DOHH2 (cell line): ENCODE data around the gene APOBEC4.
A peak's percentile ranks its signal among the peaks of the same experiment; 100 is the strongest.
"Not testable (repeated sequence)": the region's sequence is repeated elsewhere in the genome, so short reads cannot be mapped to it uniquely, and the experiment has no call there.

Experiments
- H3F3A ChIP-seq: fragments of 200-600 bp; sonication (generic), shearing (Covaris generic); 2 replicates; pipeline ENCODE4 v1.6.0; 2016; ENCODE audit warnings: antibody characterized with exemption, mild to moderate bottlenecking; ENCODE audit not compliant: control insufficient read depth, insufficient read depth
- H3K27ac ChIP-seq: fragments of 200-600 bp; sonication (generic); 2 replicates; pipeline ENCODE4 v1.5.1; 2014; ENCODE audit warnings: low read depth, mild to moderate bottlenecking, low read length, moderate library complexity
- H3K27me3 ChIP-seq: fragments of 200-600 bp; sonication (generic); 2 replicates; pipeline ENCODE4 v1.6.1; 2014; ENCODE audit warnings: mild to moderate bottlenecking, low read length, mixed read lengths; ENCODE audit not compliant: control insufficient read depth
- H3K36me3 ChIP-seq: fragments of 200-600 bp; sonication (generic); 2 replicates; pipeline ENCODE4 v1.6.1; 2014; ENCODE audit warnings: mild to moderate bottlenecking, low read length, moderate library complexity, mixed read lengths; ENCODE audit not compliant: control insufficient read depth
- H3K4me1 ChIP-seq: fragments of 200-600 bp; sonication (generic); 2 replicates; pipeline ENCODE4 v1.6.1; 2014; ENCODE audit warnings: mild to moderate bottlenecking, low read length, mixed read lengths; ENCODE audit not compliant: control insufficient read depth
- H3K4me2 ChIP-seq: fragments of 200-600 bp; sonication (generic); 2 replicates; pipeline ENCODE4 v1.6.0; 2014; ENCODE audit warnings: mild to moderate bottlenecking, low read length, moderate library complexity
- H3K4me3 ChIP-seq: fragments of 200-600 bp; sonication (generic); 2 replicates; pipeline ENCODE4 v1.5.1; 2014; ENCODE audit warnings: mild to moderate bottlenecking, low read length, mixed read lengths
- H3K79me2 ChIP-seq: fragments of 200-600 bp; sonication (generic); 2 replicates; pipeline ENCODE4 v1.6.1; 2014; ENCODE audit warnings: mild to moderate bottlenecking, low read length, mixed read lengths; ENCODE audit not compliant: control insufficient read depth
- H3K9me2 ChIP-seq: fragments of 200-600 bp; sonication (generic); replicated peaks from 2 replicates; pipeline ENCODE4 v1.6.1; 2014; ENCODE audit warnings: mild to moderate bottlenecking, low read length, mixed read lengths; ENCODE audit not compliant: control insufficient read depth
- H3K9me3 ChIP-seq: fragments of 200-600 bp; sonication (generic); 2 replicates; pipeline ENCODE4 v1.6.1; 2014; ENCODE audit warnings: antibody characterized with exemption, low read length, mixed read lengths; ENCODE audit not compliant: control insufficient read depth, insufficient read depth
- H4K20me1 ChIP-seq: fragments of 200-600 bp; sonication (generic); 2 replicates; pipeline ENCODE4 v1.6.0; 2014; ENCODE audit warnings: low read depth, mild to moderate bottlenecking, antibody characterized with exemption, low read length, moderate library complexity; ENCODE audit not compliant: control insufficient read depth, insufficient read depth
- CTCF ChIP-seq: fragments of 200-600 bp; sonication (generic); IDR thresholded peaks from one replicate; pipeline ENCODE4 v1.5.1; 2014; ENCODE audit warnings: antibody characterized with exemption, mild to moderate bottlenecking, low read depth, low read length; ENCODE audit not compliant: poor library complexity, severe bottlenecking
- EZH2phosphoT487 ChIP-seq: fragments of 200-600 bp; sonication (generic); IDR thresholded peaks from 2 replicates; pipeline ENCODE4 v1.6.1; 2017; ENCODE audit warnings: borderline replicate concordance, mild to moderate bottlenecking, antibody characterized with exemption, low read length, moderate library complexity, mixed read lengths

Gene APOBEC4

GRCh38 chr1:183685112-183685713 is 32.1 kb upstream of the APOBEC4 start:
- Histone ChIP-seq H3K36me3 (no peaks in the 10 kb centered on the region), H3K4me2 (no peak overlapping the region), H3K9me3 (no peaks in the 10 kb centered on the region), H3K27ac (no peak overlapping the region), H3K79me2 (no peaks in the 10 kb centered on the region), H3K27me3 (no peaks in the 10 kb centered on the region), H3K9me2 (no peaks in the 10 kb centered on the region), H3K4me1 (peaks cover 5% of the 10 kb centered on the region; the same call in 1 of the 2 replicates), H4K20me1 (no peaks in the 10 kb centered on the region), H3K4me3 (no peak overlapping the region), H3F3A (no peaks in the 10 kb centered on the region)
- no peak for TF ChIP-seq EZH2phosphoT487
- TF ChIP-seq CTCF = peak; percentile 72

GRCh38 chr1:183679363-183679762 is 26.2 kb upstream of the APOBEC4 start:
- not testable (repeated sequence) for H3K4me1 ChIP-seq, H3K9me3 ChIP-seq, H3K4me3 ChIP-seq, H3K9me2 ChIP-seq, H3K4me2 ChIP-seq, H3K27me3 ChIP-seq, H3F3A ChIP-seq, H3K79me2 ChIP-seq, H3K36me3 ChIP-seq, H3K27ac ChIP-seq, H4K20me1 ChIP-seq

- Histone ChIP-seq H3K27me3 (peaks cover 12% of the 10 kb centered on the region), H3K4me3 (no peak overlapping the region), H3K4me1 (no peaks in the 10 kb centered on the region), H3K9me2 (no peaks in the 10 kb centered on the region), H3K27ac (no peak overlapping the region), H3F3A (no peaks in the 10 kb centered on the region), H3K4me2 (no peak overlapping the region), H3K79me2 (no peaks in the 10 kb centered on the region), H3K36me3 (no peaks in the 10 kb centered on the region), H4K20me1 (no peaks in the 10 kb centered on the region), H3K9me3 (no peaks in the 10 kb centered on the region; the same call in 1 of the 2 replicates)
- TF ChIP-seq EZH2phosphoT487 (no peak), CTCF (no peak)
Observed at GRCh38 chr1:183678819-183679218, 25.7 kb upstream of the APOBEC4 start.

- H3K4me3 ChIP-seq = no peak overlapping the region
Observed at GRCh38 chr1:183676586-183677189, 23.6 kb upstream of the APOBEC4 start.

More at GRCh38 chr1:183676586-183677189, 23.6 kb upstream of the APOBEC4 start:
- Histone ChIP-seq H3K9me3 (no peaks in the 10 kb centered on the region; the same call in 1 of the 2 replicates), H3K36me3 (no peaks in the 10 kb centered on the region), H3F3A (no peaks in the 10 kb centered on the region), H3K4me1 (no peaks in the 10 kb centered on the region), H3K27me3 (peaks cover 15% of the 10 kb centered on the region), H3K9me2 (no peaks in the 10 kb centered on the region), H3K27ac (no peak overlapping the region), H3K4me2 (no peak overlapping the region), H4K20me1 (no peaks in the 10 kb centered on the region), H3K79me2 (no peaks in the 10 kb centered on the region)
- TF ChIP-seq CTCF (no peak), EZH2phosphoT487 (no peak)
